WTC11 (cell line): ENCODE data around the gene GEMIN2. TPM values are rescaled to one million over a fixed set of nuclear protein-coding genes. Genes with fewer than 3 reads are reported as not detected.

Experiments used
- ATF1 ChIP-seq: sonication (generic); formaldehyde crosslinking; IDR thresholded peaks from 2 replicates; pipeline ENCODE4 v1.8.1; 2023; ENCODE audit warnings: mild to moderate bottlenecking, moderate library complexity, missing genetic modification reagents
- ATF2 ChIP-seq: sonication (generic); formaldehyde crosslinking; IDR thresholded peaks from 2 replicates; pipeline ENCODE4 v1.8.1; 2022; ENCODE audit warnings: low read depth, missing genetic modification reagents, borderline replicate concordance
- ATF6 ChIP-seq: sonication (generic); formaldehyde crosslinking; IDR thresholded peaks from 2 replicates; pipeline ENCODE4 v1.8.1; 2023; ENCODE audit warnings: mild to moderate bottlenecking, missing genetic modification reagents
- CDX4 ChIP-seq: fragments of 250-450 bp; sonication (Bioruptor Pico); IDR thresholded peaks from 2 replicates; pipeline ENCODE4 v1.9.0; 2021; ENCODE audit warnings: moderate library complexity, mild to moderate bottlenecking, inconsistent platforms, borderline replicate concordance
- ELF4 ChIP-seq: sonication (generic); formaldehyde crosslinking; IDR thresholded peaks from 2 replicates; pipeline ENCODE4 v1.8.1; 2022; ENCODE audit warnings: low read depth, mild to moderate bottlenecking, moderate library complexity, missing genetic modification reagents
- EMX1 ChIP-seq: fragments of 250-450 bp; sonication (Bioruptor Pico); IDR thresholded peaks from 2 replicates; pipeline ENCODE4 v1.8.0; 2021; ENCODE audit warnings: mild to moderate bottlenecking
- FOXP4 ChIP-seq: sonication (generic); formaldehyde crosslinking; IDR thresholded peaks from 2 replicates; pipeline ENCODE4 v1.8.0; 2022; ENCODE audit warnings: mild to moderate bottlenecking, missing genetic modification reagents
- GTF2I ChIP-seq: fragments of 250-450 bp; sonication (Bioruptor Pico); conservative IDR thresholded peaks from 2 replicates; pipeline ENCODE4 v1.4.0; 2021; ENCODE audit warnings: mild to moderate bottlenecking
- HMGA2 ChIP-seq: fragments of 250-450 bp; sonication (Bioruptor Pico); IDR thresholded peaks from 2 replicates; pipeline ENCODE4 v1.4.0; 2021; ENCODE audit warnings: mild to moderate bottlenecking, moderate library complexity
- KAT7 ChIP-seq: sonication (generic); formaldehyde crosslinking; IDR thresholded peaks from 2 replicates; pipeline ENCODE4 v1.8.1; 2023; ENCODE audit warnings: missing genetic modification reagents, mild to moderate bottlenecking, borderline replicate concordance
- MAX ChIP-seq: sonication (generic); formaldehyde crosslinking; IDR thresholded peaks from 2 replicates; pipeline ENCODE4 v1.8.0; 2022; ENCODE audit warnings: mild to moderate bottlenecking, missing genetic modification reagents
- MXD4 ChIP-seq: fragments of 250-450 bp; sonication (Bioruptor Pico); IDR thresholded peaks from 2 replicates; pipeline ENCODE4 v1.8.0; 2021; ENCODE audit warnings: mild to moderate bottlenecking, moderate library complexity, borderline replicate concordance
- SMAD3 ChIP-seq: sonication (generic); formaldehyde crosslinking; IDR thresholded peaks from 2 replicates; pipeline ENCODE4 v1.8.0; 2022; ENCODE audit warnings: missing genetic modification reagents, mild to moderate bottlenecking, borderline replicate concordance
- SP1 ChIP-seq: sonication (generic); formaldehyde crosslinking; conservative IDR thresholded peaks from 2 replicates; pipeline ENCODE4 v1.8.1; 2022; ENCODE audit warnings: missing genetic modification reagents
- TCF7 ChIP-seq: sonication (generic); formaldehyde crosslinking; IDR thresholded peaks from 2 replicates; pipeline ENCODE4 v1.8.0; 2022; ENCODE audit warnings: mild to moderate bottlenecking, low read depth, missing genetic modification reagents, moderate library complexity
- ZBTB43 ChIP-seq: sonication (generic); formaldehyde crosslinking; IDR thresholded peaks from 2 replicates; pipeline ENCODE4 v1.8.1; 2023; ENCODE audit warnings: mild to moderate bottlenecking, missing genetic modification reagents
- ZNF219 ChIP-seq: sonication (generic); formaldehyde crosslinking; IDR thresholded peaks from 2 replicates; pipeline ENCODE4 v1.8.0; 2023; ENCODE audit warnings: missing genetic modification reagents, mild to moderate bottlenecking, borderline replicate concordance
- total RNA-seq: library from RNA; stranded (reverse); gene quantifications from 3 replicates; pipeline ENCODE4 v1.2.3, GENCODE V29; 2021
- TF ChIP-seq, protein P1 (sequence below): fragments of 250-450 bp; sonication (Bioruptor Pico); IDR thresholded peaks from 2 replicates; pipeline ENCODE4 v1.9.0; 2021; ENCODE audit warnings: mild to moderate bottlenecking, borderline replicate concordance
- TF ChIP-seq, protein P2 (sequence below): sonication (generic); formaldehyde crosslinking; IDR thresholded peaks from 2 replicates; pipeline ENCODE4 v1.8.0; 2022; ENCODE audit warnings: mild to moderate bottlenecking, missing genetic modification reagents
- TF ChIP-seq, protein P3 (sequence below): sonication (generic); formaldehyde crosslinking; IDR thresholded peaks from 2 replicates; pipeline ENCODE4 v1.8.0; 2022; ENCODE audit warnings: missing genetic modification reagents

Gene GEMIN2
- total RNA-seq, 1 experiment from 2014 or later: 27.1 TPM

DNA sequence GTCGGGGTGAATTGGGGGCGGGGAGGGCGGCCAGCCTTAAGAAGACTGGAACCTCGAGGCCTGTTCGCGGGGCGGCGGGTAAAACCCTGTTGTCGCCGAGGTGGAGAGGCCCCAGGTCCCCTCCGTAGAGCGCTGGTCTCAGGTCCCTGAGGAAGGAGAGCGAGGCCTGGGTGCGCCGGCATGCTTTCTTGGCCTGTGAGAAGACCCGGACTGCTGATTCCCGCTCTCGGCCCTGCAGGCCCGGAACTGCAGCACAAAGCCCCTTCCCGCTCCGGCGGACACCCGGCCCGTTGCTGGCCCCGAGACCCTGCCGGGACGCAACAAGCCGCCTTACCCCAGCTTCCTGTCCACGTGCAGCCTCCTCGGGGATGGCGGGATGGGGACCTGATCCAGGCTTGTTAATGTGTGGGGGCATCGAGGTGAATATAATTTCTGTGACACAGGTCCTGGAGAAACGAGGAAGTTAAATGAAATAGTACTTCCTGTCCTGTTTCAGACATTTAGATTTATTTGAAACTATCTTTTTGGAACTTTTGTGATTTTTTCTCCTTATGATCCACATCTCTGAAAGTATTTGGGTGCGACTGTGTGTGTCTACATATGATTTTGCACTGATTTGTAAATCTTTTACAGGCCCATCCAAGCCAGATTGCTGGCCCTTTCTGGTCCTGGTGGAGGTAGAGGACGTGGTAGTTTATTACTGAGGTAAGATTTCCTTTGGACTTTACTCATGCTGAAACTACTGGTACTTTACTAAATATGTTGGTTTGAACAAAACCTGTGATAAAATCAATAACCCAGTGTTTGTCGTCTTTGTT, 61.5 kb downstream of the GEMIN2 start (continued):
- TF ChIP-seq, protein P1, sequence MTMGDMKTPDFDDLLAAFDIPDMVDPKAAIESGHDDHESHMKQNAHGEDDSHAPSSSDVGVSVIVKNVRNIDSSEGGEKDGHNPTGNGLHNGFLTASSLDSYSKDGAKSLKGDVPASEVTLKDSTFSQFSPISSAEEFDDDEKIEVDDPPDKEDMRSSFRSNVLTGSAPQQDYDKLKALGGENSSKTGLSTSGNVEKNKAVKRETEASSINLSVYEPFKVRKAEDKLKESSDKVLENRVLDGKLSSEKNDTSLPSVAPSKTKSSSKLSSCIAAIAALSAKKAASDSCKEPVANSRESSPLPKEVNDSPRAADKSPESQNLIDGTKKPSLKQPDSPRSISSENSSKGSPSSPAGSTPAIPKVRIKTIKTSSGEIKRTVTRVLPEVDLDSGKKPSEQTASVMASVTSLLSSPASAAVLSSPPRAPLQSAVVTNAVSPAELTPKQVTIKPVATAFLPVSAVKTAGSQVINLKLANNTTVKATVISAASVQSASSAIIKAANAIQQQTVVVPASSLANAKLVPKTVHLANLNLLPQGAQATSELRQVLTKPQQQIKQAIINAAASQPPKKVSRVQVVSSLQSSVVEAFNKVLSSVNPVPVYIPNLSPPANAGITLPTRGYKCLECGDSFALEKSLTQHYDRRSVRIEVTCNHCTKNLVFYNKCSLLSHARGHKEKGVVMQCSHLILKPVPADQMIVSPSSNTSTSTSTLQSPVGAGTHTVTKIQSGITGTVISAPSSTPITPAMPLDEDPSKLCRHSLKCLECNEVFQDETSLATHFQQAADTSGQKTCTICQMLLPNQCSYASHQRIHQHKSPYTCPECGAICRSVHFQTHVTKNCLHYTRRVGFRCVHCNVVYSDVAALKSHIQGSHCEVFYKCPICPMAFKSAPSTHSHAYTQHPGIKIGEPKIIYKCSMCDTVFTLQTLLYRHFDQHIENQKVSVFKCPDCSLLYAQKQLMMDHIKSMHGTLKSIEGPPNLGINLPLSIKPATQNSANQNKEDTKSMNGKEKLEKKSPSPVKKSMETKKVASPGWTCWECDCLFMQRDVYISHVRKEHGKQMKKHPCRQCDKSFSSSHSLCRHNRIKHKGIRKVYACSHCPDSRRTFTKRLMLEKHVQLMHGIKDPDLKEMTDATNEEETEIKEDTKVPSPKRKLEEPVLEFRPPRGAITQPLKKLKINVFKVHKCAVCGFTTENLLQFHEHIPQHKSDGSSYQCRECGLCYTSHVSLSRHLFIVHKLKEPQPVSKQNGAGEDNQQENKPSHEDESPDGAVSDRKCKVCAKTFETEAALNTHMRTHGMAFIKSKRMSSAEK (CRISPR knock-in tag): no peak
- no peak for TF ChIP-seq GTF2I
- 0 out of 2 replicates have a peak, but pooled peaks have one; percentile 20 for TF ChIP-seq ELF4 (CRISPR knock-in tag)
- TF ChIP-seq SP1 (CRISPR knock-in tag): no peak
- TF ChIP-seq, protein P2, sequence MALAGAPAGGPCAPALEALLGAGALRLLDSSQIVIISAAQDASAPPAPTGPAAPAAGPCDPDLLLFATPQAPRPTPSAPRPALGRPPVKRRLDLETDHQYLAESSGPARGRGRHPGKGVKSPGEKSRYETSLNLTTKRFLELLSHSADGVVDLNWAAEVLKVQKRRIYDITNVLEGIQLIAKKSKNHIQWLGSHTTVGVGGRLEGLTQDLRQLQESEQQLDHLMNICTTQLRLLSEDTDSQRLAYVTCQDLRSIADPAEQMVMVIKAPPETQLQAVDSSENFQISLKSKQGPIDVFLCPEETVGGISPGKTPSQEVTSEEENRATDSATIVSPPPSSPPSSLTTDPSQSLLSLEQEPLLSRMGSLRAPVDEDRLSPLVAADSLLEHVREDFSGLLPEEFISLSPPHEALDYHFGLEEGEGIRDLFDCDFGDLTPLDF (CRISPR knock-in tag): no peak
- TF ChIP-seq ATF1 (CRISPR knock-in tag): no peak
- no peak for TF ChIP-seq MXD4 (CRISPR knock-in tag)
- no peak for TF ChIP-seq SMAD3 (CRISPR knock-in tag)
- no peak for TF ChIP-seq TCF7
- no peak for TF ChIP-seq HMGA2 (CRISPR knock-in tag)
- no peak for TF ChIP-seq ZNF219 (CRISPR knock-in tag)
- TF ChIP-seq, protein P3, sequence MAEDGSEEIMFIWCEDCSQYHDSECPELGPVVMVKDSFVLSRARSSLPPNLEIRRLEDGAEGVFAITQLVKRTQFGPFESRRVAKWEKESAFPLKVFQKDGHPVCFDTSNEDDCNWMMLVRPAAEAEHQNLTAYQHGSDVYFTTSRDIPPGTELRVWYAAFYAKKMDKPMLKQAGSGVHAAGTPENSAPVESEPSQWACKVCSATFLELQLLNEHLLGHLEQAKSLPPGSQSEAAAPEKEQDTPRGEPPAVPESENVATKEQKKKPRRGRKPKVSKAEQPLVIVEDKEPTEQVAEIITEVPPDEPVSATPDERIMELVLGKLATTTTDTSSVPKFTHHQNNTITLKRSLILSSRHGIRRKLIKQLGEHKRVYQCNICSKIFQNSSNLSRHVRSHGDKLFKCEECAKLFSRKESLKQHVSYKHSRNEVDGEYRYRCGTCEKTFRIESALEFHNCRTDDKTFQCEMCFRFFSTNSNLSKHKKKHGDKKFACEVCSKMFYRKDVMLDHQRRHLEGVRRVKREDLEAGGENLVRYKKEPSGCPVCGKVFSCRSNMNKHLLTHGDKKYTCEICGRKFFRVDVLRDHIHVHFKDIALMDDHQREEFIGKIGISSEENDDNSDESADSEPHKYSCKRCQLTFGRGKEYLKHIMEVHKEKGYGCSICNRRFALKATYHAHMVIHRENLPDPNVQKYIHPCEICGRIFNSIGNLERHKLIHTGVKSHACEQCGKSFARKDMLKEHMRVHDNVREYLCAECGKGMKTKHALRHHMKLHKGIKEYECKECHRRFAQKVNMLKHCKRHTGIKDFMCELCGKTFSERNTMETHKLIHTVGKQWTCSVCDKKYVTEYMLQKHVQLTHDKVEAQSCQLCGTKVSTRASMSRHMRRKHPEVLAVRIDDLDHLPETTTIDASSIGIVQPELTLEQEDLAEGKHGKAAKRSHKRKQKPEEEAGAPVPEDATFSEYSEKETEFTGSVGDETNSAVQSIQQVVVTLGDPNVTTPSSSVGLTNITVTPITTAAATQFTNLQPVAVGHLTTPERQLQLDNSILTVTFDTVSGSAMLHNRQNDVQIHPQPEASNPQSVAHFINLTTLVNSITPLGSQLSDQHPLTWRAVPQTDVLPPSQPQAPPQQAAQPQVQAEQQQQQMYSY (CRISPR knock-in tag): peak; percentile 79
- 0 out of 2 replicates have a peak, but pooled peaks have one; percentile 55 for TF ChIP-seq ATF6 (CRISPR knock-in tag)
- no peak for TF ChIP-seq CDX4 (CRISPR knock-in tag)
- TF ChIP-seq ZBTB43 (CRISPR knock-in tag): no peak
- peak; percentile 17 for TF ChIP-seq MAX (CRISPR knock-in tag)
- TF ChIP-seq KAT7 (CRISPR knock-in tag): no peak
- TF ChIP-seq FOXP4 (CRISPR knock-in tag): 0 out of 2 replicates have a peak, but pooled peaks have one; percentile 15
- TF ChIP-seq ATF2: no peak
- no peak for TF ChIP-seq EMX1 (CRISPR knock-in tag)
